Measurements from ENCODE around the gene RNF141. TPM values are rescaled to one million over a fixed set of nuclear protein-coding genes. Genes with fewer than 3 reads are reported as not detected.

Gene RNF141
- total RNA-seq, 2 experiments from 2014 or later = 19.4 to 20.8 TPM

DNA sequence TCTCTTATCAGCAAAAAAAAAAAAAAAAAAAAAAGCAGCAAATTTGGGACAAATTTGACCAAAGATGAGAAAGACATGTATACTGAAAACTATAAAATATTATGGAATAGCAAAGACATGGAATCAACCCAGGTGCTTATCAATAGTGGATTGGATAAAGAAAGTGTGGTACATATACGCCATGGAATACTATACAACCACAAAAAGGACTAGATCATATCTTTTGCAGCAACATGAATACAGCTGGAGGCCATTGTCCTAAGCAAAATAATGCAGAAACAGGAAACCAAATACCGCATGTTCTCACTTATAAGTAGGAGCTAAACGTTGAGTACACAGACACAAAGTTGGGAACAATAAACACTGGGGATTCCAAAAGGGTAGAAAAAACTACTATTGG lies 1.8 kb upstream of the RNF141 start:
- H3K4me3 Mint-ChIP-seq = no peak overlapping the region
- no peaks in the 10 kb centered on the region for H3K9me3 Mint-ChIP-seq
- H3K4me1 Mint-ChIP-seq (ENCODE audit: low read depth) = peaks cover 13% of the 10 kb centered on the region
- no peaks in the 10 kb centered on the region for H3K27me3 Mint-ChIP-seq
- TF ChIP-seq, protein P1, sequence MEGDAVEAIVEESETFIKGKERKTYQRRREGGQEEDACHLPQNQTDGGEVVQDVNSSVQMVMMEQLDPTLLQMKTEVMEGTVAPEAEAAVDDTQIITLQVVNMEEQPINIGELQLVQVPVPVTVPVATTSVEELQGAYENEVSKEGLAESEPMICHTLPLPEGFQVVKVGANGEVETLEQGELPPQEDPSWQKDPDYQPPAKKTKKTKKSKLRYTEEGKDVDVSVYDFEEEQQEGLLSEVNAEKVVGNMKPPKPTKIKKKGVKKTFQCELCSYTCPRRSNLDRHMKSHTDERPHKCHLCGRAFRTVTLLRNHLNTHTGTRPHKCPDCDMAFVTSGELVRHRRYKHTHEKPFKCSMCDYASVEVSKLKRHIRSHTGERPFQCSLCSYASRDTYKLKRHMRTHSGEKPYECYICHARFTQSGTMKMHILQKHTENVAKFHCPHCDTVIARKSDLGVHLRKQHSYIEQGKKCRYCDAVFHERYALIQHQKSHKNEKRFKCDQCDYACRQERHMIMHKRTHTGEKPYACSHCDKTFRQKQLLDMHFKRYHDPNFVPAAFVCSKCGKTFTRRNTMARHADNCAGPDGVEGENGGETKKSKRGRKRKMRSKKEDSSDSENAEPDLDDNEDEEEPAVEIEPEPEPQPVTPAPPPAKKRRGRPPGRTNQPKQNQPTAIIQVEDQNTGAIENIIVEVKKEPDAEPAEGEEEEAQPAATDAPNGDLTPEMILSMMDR (IDR thresholded peaks at IDR 0.05) = no peak
- no peak overlapping the region for H3K27ac Mint-ChIP-seq
- ChIA-PET POLR2A (no interaction called here), CTCF (interaction anchor here (1.0 to 4.1 kb wide), 7 partner anchors 11 to 138 kb away, joined by 3 to 53 read pairs (median 28); no protein-coding TSS in a partner anchor)
- ATAC-seq = no peak
- no peaks in the 10 kb centered on the region for H3K36me3 Mint-ChIP-seq (ENCODE audit: low read depth)
- DNase-seq = no peak
- intact Hi-C loops (cut with micrococcal nuclease) = loop anchor here (10.0 kb wide), 1 partner anchor 62 kb away; no protein-coding TSS in a partner anchor

DNA sequence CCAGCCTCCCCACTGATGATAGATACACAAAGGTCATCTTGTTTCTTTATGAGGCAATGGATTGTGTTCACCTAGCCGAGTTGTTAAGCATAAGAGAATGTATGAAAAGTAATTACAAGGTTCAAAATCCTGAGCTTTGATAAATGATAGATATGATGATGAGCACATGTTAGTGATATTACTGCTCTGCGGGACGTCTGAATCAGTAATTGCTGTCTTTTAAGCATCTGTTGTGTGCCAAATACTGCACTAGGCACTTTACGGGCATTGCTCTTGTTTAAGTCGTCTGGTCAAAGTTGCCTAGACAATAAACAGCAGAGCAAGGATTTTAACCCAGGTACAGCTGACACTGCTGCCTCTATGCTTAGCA lies 559 bp upstream of the RNF141 start:
- no peaks in the 10 kb centered on the region for H3K27me3 Mint-ChIP-seq
- H3K4me3 Mint-ChIP-seq = peak overlapping the region; percentile 93
- H3K27ac Mint-ChIP-seq = peak overlapping the region; percentile 86
- H3K36me3 Mint-ChIP-seq (ENCODE audit: low read depth) = no peaks in the 10 kb centered on the region
- peaks cover 22% of the 10 kb centered on the region for H3K4me1 Mint-ChIP-seq (ENCODE audit: low read depth)
- intact Hi-C loops (cut with micrococcal nuclease) = loop anchor here (10.0 kb wide), 1 partner anchor 63 kb away; no protein-coding TSS in a partner anchor
- TF ChIP-seq, protein P1 (IDR thresholded peaks at IDR 0.05) = peak; percentile 39
- DNase-seq = no peak
- no peaks in the 10 kb centered on the region for H3K9me3 Mint-ChIP-seq
- ChIA-PET CTCF (interaction anchor here (0.6 to 4.1 kb wide), 39 partner anchors 8 to 783 kb away, joined by 3 to 53 read pairs (median 7); partner anchors contain the start of gene AMPD3), POLR2A (interaction anchor here (0.6 to 1.8 kb wide), 11 partner anchors 17 to 209 kb away, joined by 3 to 7 read pairs (median 4); partner anchors contain the start of genes CTR9 and LYVE1)
- ATAC-seq = no peak

DNA sequence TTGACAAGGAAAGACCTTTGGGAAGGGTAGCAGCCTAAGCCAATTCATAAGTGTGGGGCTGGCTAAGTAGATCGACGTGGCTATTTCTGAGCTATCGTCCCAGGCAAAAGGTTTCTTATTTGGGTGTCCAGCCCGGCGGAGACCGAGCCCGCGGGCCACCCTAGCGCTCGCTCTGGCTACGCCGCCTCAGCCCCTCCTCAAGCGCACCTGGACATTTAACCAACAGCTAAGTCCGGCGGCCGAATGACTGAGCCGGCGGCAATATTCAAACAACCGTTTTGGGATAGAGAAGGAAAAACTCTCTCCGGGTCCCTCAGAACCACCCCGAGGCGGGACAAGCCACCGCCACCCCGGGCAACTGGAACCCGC lies 457 bp downstream of the RNF141 start:
- POLR2A ChIA-PET = interaction anchor here (0.6 to 1.8 kb wide), 11 partner anchors 9 to 190 kb away, joined by 3 to 11 read pairs (median 3); no protein-coding TSS in a partner anchor
- Mint-ChIP-seq H3K9me3 (no peaks in the 10 kb centered on the region), H3K4me1 (ENCODE audit: low read depth) (peaks cover 28% of the 10 kb centered on the region), H3K27me3 (no peaks in the 10 kb centered on the region), H3K27ac (peak overlapping the region; percentile 86), H3K4me3 (peak overlapping the region; percentile 93), H3K36me3 (ENCODE audit: low read depth) (no peaks in the 10 kb centered on the region)
- peak; percentile 1 for ATAC-seq
- CTCF ChIA-PET = interaction anchor here (0.6 to 4.1 kb wide), 56 partner anchors 8 to 782 kb away, joined by 3 to 53 read pairs (median 6); partner anchors contain the start of genes AMPD3 and CTR9
- intact Hi-C loops (cut with micrococcal nuclease) = loop anchor here (10.0 kb wide), 1 partner anchor 64 kb away; no protein-coding TSS in a partner anchor
- DNase-seq = no peak
- TF ChIP-seq, protein P1 (IDR thresholded peaks at IDR 0.05) = no peak

DNA sequence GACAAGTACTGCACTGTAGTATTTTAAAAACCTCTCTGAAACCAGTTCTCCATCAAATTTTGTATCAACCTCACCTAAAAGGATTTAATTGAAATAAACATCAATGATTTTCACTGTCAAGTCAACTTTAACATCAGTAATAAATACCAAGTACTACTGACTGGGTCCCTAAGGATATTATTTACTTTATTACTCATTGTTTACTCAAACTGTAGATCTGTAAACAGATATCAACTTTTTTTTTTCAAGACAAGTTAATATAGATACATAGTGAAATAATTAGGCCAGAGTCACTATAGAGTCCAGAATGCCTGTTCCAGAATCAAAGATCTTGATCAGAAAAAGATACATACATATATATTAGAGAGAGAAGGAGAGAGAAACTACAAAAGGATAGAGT lies 1.6 kb downstream of the RNF141 start:
- H3K4me1 Mint-ChIP-seq (ENCODE audit: low read depth) = peaks cover 28% of the 10 kb centered on the region
- no peaks in the 10 kb centered on the region for H3K9me3 Mint-ChIP-seq
- H3K36me3 Mint-ChIP-seq (ENCODE audit: low read depth) = no peaks in the 10 kb centered on the region
- H3K4me3 Mint-ChIP-seq = peak overlapping the region; percentile 93
- intact Hi-C loops (cut with micrococcal nuclease) = loop anchor here (5.0 kb wide), 1 partner anchor 82 kb away; the partner anchor contains the start of gene AMPD3
- DNase-seq = no peak
- POLR2A ChIA-PET = interaction anchor here (1.7 kb wide), 1 partner anchor 8 kb away, joined by 11 read pairs; no protein-coding TSS in a partner anchor
- no peak overlapping the region for H3K27ac Mint-ChIP-seq
- H3K27me3 Mint-ChIP-seq = no peaks in the 10 kb centered on the region
- ATAC-seq = no peak
- CTCF ChIA-PET = interaction anchor here (1.7 to 4.1 kb wide), 6 partner anchors 7 to 126 kb away, joined by 5 to 53 read pairs (median 20); no protein-coding TSS in a partner anchor
- TF ChIP-seq, protein P1 (IDR thresholded peaks at IDR 0.05) = no peak

DNA sequence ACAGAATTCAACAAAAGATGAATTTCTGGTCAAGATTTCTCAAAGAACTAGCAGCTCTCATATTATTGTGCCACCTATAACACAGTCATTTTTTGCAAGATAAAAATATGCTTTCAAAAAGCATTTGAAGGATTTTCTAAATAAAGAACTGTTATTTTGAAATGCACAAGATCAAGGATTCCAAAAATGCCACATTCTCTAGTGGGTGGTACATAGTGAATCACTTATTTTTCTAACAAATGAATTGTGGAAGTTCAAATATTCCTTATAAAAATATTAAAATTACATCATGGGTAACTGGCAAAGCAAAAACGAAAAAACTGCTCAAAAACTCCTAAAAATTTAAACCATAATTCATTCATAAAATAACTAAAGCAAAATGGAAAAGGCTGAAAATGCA lies 2.1 kb downstream of the RNF141 start:
- ATAC-seq = no peak
- POLR2A ChIA-PET = no interaction called here
- Mint-ChIP-seq H3K36me3 (ENCODE audit: low read depth) (no peaks in the 10 kb centered on the region), H3K27ac (no peak overlapping the region), H3K4me3 (no peak overlapping the region), H3K9me3 (no peaks in the 10 kb centered on the region), H3K4me1 (ENCODE audit: low read depth) (peaks cover 28% of the 10 kb centered on the region), H3K27me3 (no peaks in the 10 kb centered on the region)
- no peak for DNase-seq
- intact Hi-C loops (cut with micrococcal nuclease) = loop anchor here (5.0 kb wide), 1 partner anchor 82 kb away; the partner anchor contains the start of gene AMPD3
- TF ChIP-seq, protein P1 (IDR thresholded peaks at IDR 0.05) = no peak
- CTCF ChIA-PET = no interaction called here
